Cardiac muscle cell (in vitro differentiated cells and primary cell): ENCODE measurements around the gene SMCO3. TPM values are rescaled to one million over a fixed set of nuclear protein-coding genes. Genes with fewer than 3 reads are reported as not detected.

Experiments
- DNase-seq, 2 donors: peaks; one replicate each; pipeline versions ENCODE4 v3.0.0 to v3.0.0-alpha.2; 2010 to 2017; ENCODE audit warnings: low read depth in 1 of 2, low spot score in 1 of 2
- H3K27ac ChIP-seq: fragments of 200-600 bp; sonication (generic); 2 replicates; pipeline ENCODE4 v1.5.1; 2016
- H3K27me3 ChIP-seq: fragments of 200-600 bp; sonication (generic); 2 replicates; pipeline ENCODE4 v1.6.0; 2016; ENCODE audit warnings: control low read depth
- H3K36me3 ChIP-seq: fragments of 200-600 bp; sonication (generic); 2 replicates; pipeline ENCODE4 v1.5.1; 2016; ENCODE audit warnings: control low read depth
- H3K4me1 ChIP-seq: fragments of 200-600 bp; sonication (generic); 2 replicates; pipeline ENCODE4 v1.8.1; 2017; ENCODE audit warnings: low read depth, mild to moderate bottlenecking, mixed run types
- H3K4me3 ChIP-seq: fragments of 200-600 bp; sonication (generic); 2 replicates; pipeline ENCODE4 v1.5.1; 2016; ENCODE audit warnings: mild to moderate bottlenecking
- H3K9me3 ChIP-seq: fragments of 200-600 bp; sonication (generic); 2 replicates; pipeline ENCODE4 v1.5.1; 2017; ENCODE audit warnings: low read depth, mild to moderate bottlenecking, control low read depth
- CTCF ChIP-seq: IDR thresholded peaks from 2 replicates; pipeline ENCODE4 v1.5.1; 2012; ENCODE audit warnings: low read depth, mild to moderate bottlenecking, low read length
- polyA plus RNA-seq: library from polyadenylated mRNA; unstranded; fragments of >200 nt; fragmentation: Nextera tagmentation; extraction: Ambion mirVana; gene quantifications from 2 replicates; pipeline ENCODE4 v1.2.1, GENCODE V29; 2016
- total RNA-seq: library from RNA; depleted of rRNA; stranded (reverse); fragments of >200 nt; gene quantifications from 2 replicates; pipeline ENCODE4 v1.2.3, GENCODE V29; 2016

The SMCO3 gene
- total and polyA plus RNA-seq, 2 experiments from 2014 or later, result 0.22 TPM; not detected in 1

GRCh38 chr12:14775636-14775980 is 38.4 kb downstream of the SMCO3 start:
- no peaks in the 10 kb centered on the region for H3K4me1 ChIP-seq
- H3K4me3 ChIP-seq, result no peak overlapping the region
- TF ChIP-seq CTCF, result no peak
- no peaks in the 10 kb centered on the region for H3K36me3 ChIP-seq
- H3K27me3 ChIP-seq, result peaks cover 11% of the 10 kb centered on the region
- H3K9me3 ChIP-seq, result no peaks in the 10 kb centered on the region
- H3K27ac ChIP-seq, result no peak overlapping the region
- DNase-seq, result peak in 1 of 2 donors; percentile 70

GRCh38 chr12:14774906-14775635 is 38.9 kb downstream of the SMCO3 start:
- Histone ChIP-seq H3K4me1 (no peaks in the 10 kb centered on the region), H3K27ac (peak overlapping the region; percentile 55), H3K27me3 (peaks cover 11% of the 10 kb centered on the region), H3K36me3 (no peaks in the 10 kb centered on the region), H3K4me3 (peak overlapping the region; percentile 70), H3K9me3 (no peaks in the 10 kb centered on the region)
- peak; percentile 10 to 70 for DNase-seq
- no peak for TF ChIP-seq CTCF

GRCh38 chr12:14774074-14774905 is 39.7 kb downstream of the SMCO3 start:
- peaks cover 11% of the 10 kb centered on the region for H3K27me3 ChIP-seq
- H3K4me3 ChIP-seq, result peak overlapping the region; percentile 70
- no peak for TF ChIP-seq CTCF
- H3K27ac ChIP-seq, result peak overlapping the region; percentile 55
- peak; percentile 86 to 98 for DNase-seq
- H3K9me3 ChIP-seq, result no peaks in the 10 kb centered on the region
- no peaks in the 10 kb centered on the region for H3K36me3 ChIP-seq
- no peaks in the 10 kb centered on the region for H3K4me1 ChIP-seq

- Histone ChIP-seq H3K4me3 (peak overlapping the region; percentile 70), H3K9me3 (no peaks in the 10 kb centered on the region), H3K36me3 (no peaks in the 10 kb centered on the region), H3K4me1 (peaks cover 3% of the 10 kb centered on the region), H3K27ac (no peak overlapping the region), H3K27me3 (peaks cover 11% of the 10 kb centered on the region)
- no peak for TF ChIP-seq CTCF
- no peak for DNase-seq
Measured at GRCh38 chr12:14773685-14774073, 40.3 kb downstream of the SMCO3 start.

GRCh38 chr12:14772946-14773345 is 41.0 kb downstream of the SMCO3 start:
- H3K9me3 ChIP-seq, result no peaks in the 10 kb centered on the region
- no peak overlapping the region for H3K27ac ChIP-seq
- TF ChIP-seq CTCF, result no peak
- H3K4me3 ChIP-seq, result no peak overlapping the region
- H3K4me1 ChIP-seq, result peaks cover 5% of the 10 kb centered on the region
- DNase-seq, result no peak
- no peaks in the 10 kb centered on the region for H3K36me3 ChIP-seq
- H3K27me3 ChIP-seq, result peaks cover 11% of the 10 kb centered on the region
